Stimulated activated naive CD8-positive, alpha-beta T cell treated with anti-CD3 and anti-CD28 coated beads, Interleukin-15, Interleukin-2, amounts not matched to agents 100 U/mL and 50 U/mL, for 24 hours (primary cell): Measurements from ENCODE around the gene S100A4.

ENCODE experiments used
- ATAC-seq: fragments of 150-1000 bp; cut with Tn5 transposase; one replicate; pipeline ENCODE4 v1.10.0; 2021
- DNase-seq: peaks from one replicate; pipeline ENCODE4 v3.0.0; 2021

Gene S100A4

GRCh38 chr1:153507926-153508583 is 37.6 kb downstream of the S100A4 start:
- DNase-seq: no peak

GRCh38 chr1:153506831-153507413 is 38.7 kb downstream of the S100A4 start:
- ATAC-seq: no peak
- DNase-seq: no peak

More at GRCh38 chr1:153507926-153508583, 37.6 kb downstream of the S100A4 start:
- ATAC-seq: no peak

GRCh38 chr1:153506386-153506785 is 39.2 kb downstream of the S100A4 start:
- ATAC-seq (no peak), DNase-seq (no peak)

- DNase-seq (no peak), ATAC-seq (no peak)
Measured at GRCh38 chr1:153505576-153505975, 40.0 kb downstream of the S100A4 start.

DNA sequence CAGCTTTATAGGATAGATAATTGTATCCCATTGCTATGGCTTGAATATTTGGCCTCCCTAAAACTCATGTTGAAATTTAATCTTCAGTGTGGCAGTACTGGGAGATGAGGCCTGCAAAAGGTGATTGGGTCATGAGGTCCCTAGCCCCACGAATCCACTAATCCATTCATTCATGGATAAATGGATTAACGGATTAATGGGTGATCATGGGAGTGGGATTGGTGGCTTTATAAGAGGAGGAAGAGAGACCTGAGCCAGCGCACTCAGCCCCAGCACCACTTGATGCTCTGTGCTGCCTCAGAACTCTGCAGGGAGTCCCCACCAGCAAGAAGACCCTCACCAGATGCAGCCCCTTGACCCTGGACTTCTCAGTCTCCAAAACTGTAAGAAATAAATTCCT is 41.8 kb downstream of the S100A4 start:
- ATAC-seq (no peak), DNase-seq (no peak)

GRCh38 chr1:153498746-153499145 is 46.9 kb downstream of the S100A4 start:
- DNase-seq (no peak), ATAC-seq (no peak)

- no peak for ATAC-seq
- no peak for DNase-seq
Measured at GRCh38 chr1:153495536-153495935, 50.1 kb downstream of the S100A4 start.

- peak; percentile 68 for ATAC-seq
Measured at GRCh38 chr1:153494976-153495535, 50.5 kb downstream of the S100A4 start.

More at GRCh38 chr1:153494976-153495535, 50.5 kb downstream of the S100A4 start:
- DNase-seq: peak; percentile 89
